ENCODE measurements around the gene HACL1.

The HACL1 gene

DNA sequence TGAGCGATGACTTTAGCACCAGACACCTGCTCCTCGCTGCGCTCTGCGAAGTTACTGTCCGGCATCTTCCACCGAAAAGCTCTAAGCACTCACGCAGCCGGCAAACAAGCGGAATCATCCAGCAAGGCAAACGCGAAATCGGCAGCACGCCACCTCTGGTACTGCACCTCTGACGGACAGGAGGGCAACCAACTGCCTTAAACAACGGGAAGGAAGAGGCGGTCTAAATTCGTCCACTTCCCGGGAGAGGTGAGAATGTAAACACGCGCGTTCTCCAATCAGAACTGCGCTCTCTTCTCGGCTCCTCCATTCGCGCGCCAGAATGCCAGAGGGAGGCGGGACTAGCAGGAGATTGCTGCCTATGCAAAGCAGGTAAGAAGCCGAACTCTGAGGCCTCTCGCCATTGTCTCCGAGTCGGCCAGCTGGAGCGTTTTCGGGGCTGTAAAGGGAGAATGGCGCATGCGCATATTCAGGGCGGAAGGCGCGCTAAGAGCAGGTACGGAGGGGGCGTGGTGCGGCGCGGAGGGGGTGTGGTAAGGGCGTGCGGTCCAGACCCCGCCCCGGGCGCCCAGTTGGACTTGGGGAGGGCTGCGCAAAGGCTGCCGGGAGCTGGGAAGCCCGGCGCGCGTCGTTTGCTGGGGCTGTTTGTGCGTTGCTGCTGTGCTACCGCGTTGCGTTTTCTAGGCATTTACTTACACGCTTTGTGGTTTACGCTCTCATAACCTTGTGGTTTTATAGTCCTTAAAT is at the start of gene HACL1, which contains the start of gene BTD:
TSS of gene HACL1 (minus strand) at position 171 of the 747 bp plus-strand sequence. CDS start at position 65, 106 bp downstream.
TSS of gene BTD (plus strand) at position 347 of the 747 bp plus-strand sequence. CDS start 33,695 bp downstream, outside the sequence.
- Histone ChIP-seq H3K9me3 (ENCODE audit: control insufficient read depth in 1 of 2, low read length in 2 of 2) (no peaks in the 10 kb centered on the region), H3K9ac (ENCODE audit: low read depth in 1 of 2, low read length in 2 of 2) (peak within 1 kb of the TSS; percentile 84 to 85), H3K36me3 (ENCODE audit: control insufficient read depth in 1 of 2, insufficient read depth in 2 of 2, low read length in 2 of 2) (peaks cover 10 to 22% of the 10 kb centered on the region in 2 donors), H3K4me3 (ENCODE audit: low read depth in 1 of 2, low read length in 2 of 2) (peak within 1 kb of the TSS; percentile 88 to 97), H3K27me3 (ENCODE audit: control insufficient read depth in 1 of 2, insufficient read depth in 2 of 2, low read length in 2 of 2) (no peaks in the 10 kb centered on the region), H3K4me1 (ENCODE audit: control insufficient read depth in 1 of 2, insufficient read depth in 2 of 2, low read length in 2 of 2) (peaks cover 15 to 35% of the 10 kb centered on the region in 2 donors), H3K27ac (ENCODE audit: low read depth, low read length) (peak within 1 kb of the TSS; percentile 74)

GRCh38 chr3:15649858-15650257 is 48.5 kb upstream of the HACL1 start:
- peaks cover 0 to under 1% of the 10 kb centered on the region in 2 donors for H3K9me3 ChIP-seq (ENCODE audit: control insufficient read depth in 1 of 2, low read length in 2 of 2)
- peaks cover 0 to 4% of the 10 kb centered on the region in 2 donors for H3K36me3 ChIP-seq (ENCODE audit: control insufficient read depth in 1 of 2, insufficient read depth in 2 of 2, low read length in 2 of 2)
- no peak overlapping the region for H3K9ac ChIP-seq (ENCODE audit: low read depth in 1 of 2, low read length in 2 of 2)
- no peak overlapping the region for H3K27ac ChIP-seq (ENCODE audit: low read depth, low read length)
- H3K4me1 ChIP-seq (ENCODE audit: control insufficient read depth in 1 of 2, insufficient read depth in 2 of 2, low read length in 2 of 2): peaks cover 8 to 32% of the 10 kb centered on the region in 2 donors
- no peaks in the 10 kb centered on the region for H3K27me3 ChIP-seq (ENCODE audit: control insufficient read depth in 1 of 2, insufficient read depth in 2 of 2, low read length in 2 of 2)
- H3K4me3 ChIP-seq (ENCODE audit: low read depth in 1 of 2, low read length in 2 of 2): no peak overlapping the region

- Histone ChIP-seq H3K4me3 (ENCODE audit: low read depth in 1 of 2, low read length in 2 of 2) (no peak overlapping the region), H3K9ac (ENCODE audit: low read depth in 1 of 2, low read length in 2 of 2) (no peak overlapping the region), H3K4me1 (ENCODE audit: control insufficient read depth in 1 of 2, insufficient read depth in 2 of 2, low read length in 2 of 2) (peaks cover 8 to 32% of the 10 kb centered on the region in 2 donors), H3K27ac (ENCODE audit: low read depth, low read length) (no peak overlapping the region), H3K36me3 (ENCODE audit: control insufficient read depth in 1 of 2, insufficient read depth in 2 of 2, low read length in 2 of 2) (peaks cover 4 to 9% of the 10 kb centered on the region in 2 donors), H3K27me3 (ENCODE audit: control insufficient read depth in 1 of 2, insufficient read depth in 2 of 2, low read length in 2 of 2) (no peaks in the 10 kb centered on the region), H3K9me3 (ENCODE audit: control insufficient read depth in 1 of 2, low read length in 2 of 2) (no peaks in the 10 kb centered on the region)
Observed at GRCh38 chr3:15649341-15649740, 48.0 kb upstream of the HACL1 start.

DNA sequence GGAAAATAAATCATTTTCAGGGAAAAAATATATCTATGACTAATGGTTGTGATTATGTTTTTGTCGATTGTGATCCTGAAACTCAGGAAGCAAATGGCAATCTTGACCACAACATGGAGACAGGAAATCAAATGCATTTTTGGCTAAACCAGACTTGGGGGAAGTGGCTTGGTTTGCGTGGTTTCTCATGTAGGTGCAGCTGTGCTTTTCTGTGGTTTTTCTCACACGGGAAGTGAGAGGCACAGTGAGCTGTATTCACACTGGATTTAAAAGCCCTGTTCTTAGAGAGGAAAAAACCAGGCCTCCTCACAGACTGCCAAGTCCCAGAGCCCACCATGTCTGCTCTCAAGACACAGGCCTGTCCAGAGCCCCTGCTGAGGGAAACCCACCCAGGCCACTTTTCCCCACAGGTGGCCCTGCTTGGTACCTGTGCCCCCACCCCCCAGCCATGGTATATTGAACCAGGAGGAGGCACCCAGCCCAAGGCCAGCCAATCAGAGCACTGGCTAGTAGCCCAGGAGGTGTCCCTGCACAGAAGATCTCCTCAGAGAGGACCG is 46.3 kb upstream of the HACL1 start:
- no peaks in the 10 kb centered on the region for H3K9me3 ChIP-seq (ENCODE audit: control insufficient read depth in 1 of 2, low read length in 2 of 2)
- no peak overlapping the region for H3K4me3 ChIP-seq (ENCODE audit: low read depth in 1 of 2, low read length in 2 of 2)
- H3K9ac ChIP-seq (ENCODE audit: low read depth in 1 of 2, low read length in 2 of 2): no peak overlapping the region
- H3K4me1 ChIP-seq (ENCODE audit: control insufficient read depth in 1 of 2, insufficient read depth in 2 of 2, low read length in 2 of 2): peaks cover 8 to 32% of the 10 kb centered on the region in 2 donors
- no peaks in the 10 kb centered on the region for H3K27me3 ChIP-seq (ENCODE audit: control insufficient read depth in 1 of 2, insufficient read depth in 2 of 2, low read length in 2 of 2)
- peaks cover 6 to 10% of the 10 kb centered on the region in 2 donors for H3K36me3 ChIP-seq (ENCODE audit: control insufficient read depth in 1 of 2, insufficient read depth in 2 of 2, low read length in 2 of 2)
- H3K27ac ChIP-seq (ENCODE audit: low read depth, low read length): peak overlapping the region; percentile 27

GRCh38 chr3:15646851-15647511 is 45.6 kb upstream of the HACL1 start:
- H3K4me1 ChIP-seq (ENCODE audit: control insufficient read depth in 1 of 2, insufficient read depth in 2 of 2, low read length in 2 of 2): peaks cover 8 to 32% of the 10 kb centered on the region in 2 donors
- H3K27me3 ChIP-seq (ENCODE audit: control insufficient read depth in 1 of 2, insufficient read depth in 2 of 2, low read length in 2 of 2): no peaks in the 10 kb centered on the region
- H3K36me3 ChIP-seq (ENCODE audit: control insufficient read depth in 1 of 2, insufficient read depth in 2 of 2, low read length in 2 of 2): peaks cover 10% of the 10 kb centered on the region in 2 donors
- no peak overlapping the region for H3K9ac ChIP-seq (ENCODE audit: low read depth in 1 of 2, low read length in 2 of 2)
- H3K9me3 ChIP-seq (ENCODE audit: control insufficient read depth in 1 of 2, low read length in 2 of 2): no peaks in the 10 kb centered on the region
- H3K27ac ChIP-seq (ENCODE audit: low read depth, low read length): peak overlapping the region; percentile 27
- H3K4me3 ChIP-seq (ENCODE audit: low read depth in 1 of 2, low read length in 2 of 2): no peak overlapping the region

DNA sequence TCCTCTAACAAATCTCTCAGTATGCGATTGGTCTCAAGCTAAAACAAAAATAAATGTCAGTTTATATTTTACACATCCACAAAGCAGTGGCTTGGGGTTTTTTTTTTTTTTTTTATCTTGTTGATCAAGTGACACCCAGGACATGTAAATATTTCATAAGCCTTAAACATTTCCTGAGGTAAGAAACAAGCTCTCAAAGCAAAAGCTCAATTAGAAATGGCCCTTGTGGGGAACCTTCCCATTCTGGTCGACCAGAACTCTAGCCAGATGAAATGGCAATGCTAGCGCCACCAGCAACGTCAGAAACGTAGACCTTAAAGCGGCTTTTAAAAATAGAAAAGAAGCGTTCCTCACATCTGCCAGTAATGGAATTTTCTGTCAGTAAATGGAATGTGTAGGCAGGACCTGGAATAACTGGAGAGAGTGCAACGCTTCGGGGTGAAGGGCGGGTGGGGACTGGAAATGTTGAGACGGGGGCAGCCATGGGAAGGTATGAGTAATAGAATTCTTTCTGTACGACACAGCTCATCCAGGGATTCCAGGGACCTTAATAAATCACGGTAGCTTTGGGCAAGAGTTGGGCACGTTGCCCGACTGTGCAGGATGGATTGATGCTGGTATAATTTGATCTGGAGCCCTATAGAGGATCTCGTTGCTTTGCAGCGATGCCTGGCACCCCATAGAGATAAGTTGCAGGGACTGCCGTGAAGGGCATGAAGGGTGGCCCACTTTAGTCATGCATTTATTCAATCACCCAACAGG is 44.6 kb upstream of the HACL1 start:
- Histone ChIP-seq H3K9me3 (ENCODE audit: control insufficient read depth in 1 of 2, low read length in 2 of 2) (no peaks in the 10 kb centered on the region), H3K4me1 (ENCODE audit: control insufficient read depth in 1 of 2, insufficient read depth in 2 of 2, low read length in 2 of 2) (peaks cover 8 to 32% of the 10 kb centered on the region in 2 donors), H3K27me3 (ENCODE audit: control insufficient read depth in 1 of 2, insufficient read depth in 2 of 2, low read length in 2 of 2) (no peaks in the 10 kb centered on the region), H3K9ac (ENCODE audit: low read depth in 1 of 2, low read length in 2 of 2) (no peak overlapping the region), H3K4me3 (ENCODE audit: low read depth in 1 of 2, low read length in 2 of 2) (no peak overlapping the region), H3K27ac (ENCODE audit: low read depth, low read length) (no peak overlapping the region), H3K36me3 (ENCODE audit: control insufficient read depth in 1 of 2, insufficient read depth in 2 of 2, low read length in 2 of 2) (peaks cover 10 to 11% of the 10 kb centered on the region in 2 donors)

DNA sequence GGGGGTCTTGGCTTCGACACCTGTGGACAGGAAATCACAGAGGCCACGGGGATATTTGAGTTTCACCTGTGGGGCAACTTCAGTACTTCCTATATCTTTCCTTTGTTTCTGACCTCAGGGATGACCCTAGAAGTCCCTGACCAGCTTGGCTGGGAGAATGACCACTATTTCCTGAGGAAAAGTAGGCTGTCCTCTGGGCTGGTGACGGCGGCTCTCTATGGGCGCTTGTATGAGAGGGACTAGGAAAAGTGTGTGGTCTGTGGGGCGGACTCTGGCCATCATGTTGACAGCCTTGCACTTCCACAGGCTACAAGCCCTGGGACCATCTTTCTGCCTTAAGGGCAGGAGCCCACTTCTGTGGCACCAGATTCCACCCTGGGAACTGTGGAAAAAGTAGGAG is 43.9 kb upstream of the HACL1 start:
- H3K4me3 ChIP-seq (ENCODE audit: low read depth in 1 of 2, low read length in 2 of 2): no peak overlapping the region
- H3K27ac ChIP-seq (ENCODE audit: low read depth, low read length): no peak overlapping the region
- H3K4me1 ChIP-seq (ENCODE audit: control insufficient read depth in 1 of 2, insufficient read depth in 2 of 2, low read length in 2 of 2): peaks cover 8 to 32% of the 10 kb centered on the region in 2 donors

DNA sequence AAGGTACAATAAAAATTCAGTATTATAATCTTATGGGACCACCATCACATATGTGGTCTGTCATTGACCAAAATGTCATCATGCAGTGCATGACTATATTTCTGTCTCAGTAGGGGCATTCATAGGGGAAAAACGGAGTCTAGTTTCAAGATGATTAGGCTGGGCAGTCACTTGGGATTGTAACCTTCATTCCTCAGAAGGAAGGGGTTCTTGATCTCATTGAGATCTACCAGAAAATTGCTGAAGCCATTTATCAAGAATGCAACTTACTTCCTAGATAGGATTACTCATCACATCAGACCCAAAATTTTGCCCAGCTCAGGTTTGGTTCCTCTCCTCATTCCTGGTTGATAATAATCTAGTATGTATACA is 37.5 kb upstream of the HACL1 start:
- Histone ChIP-seq H3K4me3 (ENCODE audit: low read depth in 1 of 2, low read length in 2 of 2) (no peak overlapping the region), H3K4me1 (ENCODE audit: control insufficient read depth in 1 of 2, insufficient read depth in 2 of 2, low read length in 2 of 2) (peaks cover 0 to 15% of the 10 kb centered on the region in 2 donors), H3K27me3 (ENCODE audit: control insufficient read depth in 1 of 2, insufficient read depth in 2 of 2, low read length in 2 of 2) (no peaks in the 10 kb centered on the region), H3K9me3 (ENCODE audit: control insufficient read depth in 1 of 2, low read length in 2 of 2) (no peaks in the 10 kb centered on the region), H3K36me3 (ENCODE audit: control insufficient read depth in 1 of 2, insufficient read depth in 2 of 2, low read length in 2 of 2) (peaks cover 0 to 5% of the 10 kb centered on the region in 2 donors), H3K27ac (ENCODE audit: low read depth, low read length) (no peak overlapping the region), H3K9ac (ENCODE audit: low read depth in 1 of 2, low read length in 2 of 2) (no peak overlapping the region)

More for the DNA sequence above, 43.9 kb upstream of the HACL1 start:
- no peaks in the 10 kb centered on the region for H3K9me3 ChIP-seq (ENCODE audit: control insufficient read depth in 1 of 2, low read length in 2 of 2)
- H3K36me3 ChIP-seq (ENCODE audit: control insufficient read depth in 1 of 2, insufficient read depth in 2 of 2, low read length in 2 of 2): peaks cover 10 to 11% of the 10 kb centered on the region in 2 donors
- H3K27me3 ChIP-seq (ENCODE audit: control insufficient read depth in 1 of 2, insufficient read depth in 2 of 2, low read length in 2 of 2): no peaks in the 10 kb centered on the region
- no peak overlapping the region for H3K9ac ChIP-seq (ENCODE audit: low read depth in 1 of 2, low read length in 2 of 2)

GRCh38 chr3:15638193-15638890 is 37.0 kb upstream of the HACL1 start:
- H3K4me1 ChIP-seq (ENCODE audit: control insufficient read depth in 1 of 2, insufficient read depth in 2 of 2, low read length in 2 of 2): peaks cover 0 to 15% of the 10 kb centered on the region in 2 donors

More at GRCh38 chr3:15638193-15638890, 37.0 kb upstream of the HACL1 start:
- no peak overlapping the region for H3K9ac ChIP-seq (ENCODE audit: low read depth in 1 of 2, low read length in 2 of 2)
- H3K4me3 ChIP-seq (ENCODE audit: low read depth in 1 of 2, low read length in 2 of 2): no peak overlapping the region
- peaks cover 0 to 5% of the 10 kb centered on the region in 2 donors for H3K36me3 ChIP-seq (ENCODE audit: control insufficient read depth in 1 of 2, insufficient read depth in 2 of 2, low read length in 2 of 2)
- no peak overlapping the region for H3K27ac ChIP-seq (ENCODE audit: low read depth, low read length)
- no peaks in the 10 kb centered on the region for H3K27me3 ChIP-seq (ENCODE audit: control insufficient read depth in 1 of 2, insufficient read depth in 2 of 2, low read length in 2 of 2)
- no peaks in the 10 kb centered on the region for H3K9me3 ChIP-seq (ENCODE audit: control insufficient read depth in 1 of 2, low read length in 2 of 2)

Data from duodenal mucosa (tissue), 2 donors.